ENCODE results near the gene VIL1. TPM values are rescaled to one million over a fixed set of nuclear protein-coding genes. Genes with fewer than 3 reads are reported as not detected.
A peak's percentile ranks its signal among the peaks of the same experiment; 100 is the strongest.

VIL1 gene
- polyA plus RNA-seq, 3 donors: not detected

- H3K36me3 Mint-ChIP-seq: no peaks in the 10 kb centered on the region
- peaks cover 2 to 8% (median 7%) of the 10 kb centered on the region in 3 donors for H3K27me3 Mint-ChIP-seq (ENCODE audit: low read depth in 3 of 3)
- Histone ChIP-seq H3K36me3 (replicated peaks in 1 of 2; ENCODE audit: control insufficient read depth in 1 of 2, insufficient read depth in 2 of 2, low read length in 2 of 2) (no peaks in the 10 kb centered on the region), H3K4me2 (replicated peaks; ENCODE audit: extremely low read depth, low read length, poor library complexity, severe bottlenecking) (no peak overlapping the region), H3K27ac (ENCODE audit: low read depth in 1 of 2, low read length in 2 of 2) (no peak overlapping the region), H3K9ac (ENCODE audit: insufficient read depth, low read length, poor library complexity, severe bottlenecking) (no peak overlapping the region), H3K4me1 (ENCODE audit: control insufficient read depth in 1 of 2, insufficient read depth in 2 of 2, low read length in 2 of 2) (no peaks in the 10 kb centered on the region), H3K4me3 (replicated peaks in 1 of 3; ENCODE audit: low read depth in 2 of 3, low read length in 3 of 3) (no peak overlapping the region), H3K9me3 (replicated peaks in 1 of 2; ENCODE audit: control insufficient read depth in 1 of 2, insufficient read depth in 1 of 2, low read length in 2 of 2) (no peaks in the 10 kb centered on the region), H3K79me2 (ENCODE audit: insufficient read depth, low read length) (no peaks in the 10 kb centered on the region), H3K27me3 (ENCODE audit: control insufficient read depth in 2 of 2, insufficient read depth in 2 of 2, low read length in 2 of 2) (no peaks in the 10 kb centered on the region), H2AFZ (ENCODE audit: insufficient read depth, low read depth, low read length, poor library complexity, severe bottlenecking) (no peak overlapping the region), H4K20me1 (ENCODE audit: insufficient read depth, low read length) (no peaks in the 10 kb centered on the region)
- no peak overlapping the region for H3K27ac Mint-ChIP-seq
- H3K9me3 Mint-ChIP-seq: no peaks in the 10 kb centered on the region
- DNase-seq: no peak
- H3K4me3 Mint-ChIP-seq: no peak overlapping the region
- 96% methylated on average over 2 of the region's 2 CpGs for WGBS (ENCODE audit: insufficient coverage)
- TF ChIP-seq CTCF (IDR thresholded peaks at IDR 0.05): no peak
- intact Hi-C loops (cut with micrococcal nuclease): loop anchor here in 1 of 2 donors (10.0 kb wide), 1 partner anchor 74 kb away; no protein-coding TSS in a partner anchor
- H3K4me1 Mint-ChIP-seq: peaks cover 6% of the 10 kb centered on the region
These were observed 2.1 kb downstream of the VIL1 start for GRCh38 chr2:218421027-218421426.

DNA sequence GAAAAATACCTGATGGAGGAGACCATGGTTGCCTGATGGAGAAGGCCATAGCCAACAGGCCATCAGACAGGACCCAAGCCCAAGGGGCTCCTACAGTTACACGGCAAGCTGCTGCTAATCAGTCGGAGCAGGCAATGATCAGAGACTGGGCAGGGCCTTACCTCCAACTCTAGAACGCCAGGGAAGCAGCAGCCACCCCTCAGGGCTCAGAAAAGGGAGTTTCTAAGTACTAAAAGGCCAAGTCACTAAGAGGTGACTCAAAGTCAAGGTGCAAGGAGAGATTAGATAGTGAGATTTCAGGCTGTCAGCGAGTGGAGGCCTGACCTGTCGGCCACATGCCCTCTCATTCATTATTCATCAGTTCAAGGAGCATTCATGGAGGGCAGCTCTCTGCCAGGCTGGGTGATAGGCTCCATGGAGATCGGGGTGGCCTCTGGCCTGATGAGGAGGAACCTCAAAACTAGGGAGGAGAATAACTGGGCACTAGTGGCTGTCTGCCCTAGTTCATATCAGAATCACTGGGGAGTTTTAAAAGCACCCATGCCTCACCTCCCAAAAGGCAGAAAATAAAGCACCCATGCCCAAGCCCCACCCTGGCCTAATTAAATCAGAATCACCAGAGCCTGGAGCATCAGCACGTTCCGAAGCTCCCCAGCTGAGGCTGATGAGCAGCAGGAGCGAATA lies 3.6 kb downstream of the VIL1 start:
- no peaks in the 10 kb centered on the region for H3K9me3 Mint-ChIP-seq
- no peaks in the 10 kb centered on the region for H4K20me1 ChIP-seq (ENCODE audit: insufficient read depth, low read length)
- WGBS (ENCODE audit: insufficient coverage): 94% methylated on average over 6 of the region's 9 CpGs
- no peak overlapping the region for H3K9ac ChIP-seq (ENCODE audit: insufficient read depth, low read length, poor library complexity, severe bottlenecking)
- no peak overlapping the region for H3K4me2 ChIP-seq (replicated peaks; ENCODE audit: extremely low read depth, low read length, poor library complexity, severe bottlenecking)
- H3K4me1 Mint-ChIP-seq: peaks cover 6% of the 10 kb centered on the region
- no peaks in the 10 kb centered on the region for H3K27me3 ChIP-seq (ENCODE audit: control insufficient read depth in 2 of 2, insufficient read depth in 2 of 2, low read length in 2 of 2)
- H3K36me3 ChIP-seq (replicated peaks in 1 of 2; ENCODE audit: control insufficient read depth in 1 of 2, insufficient read depth in 2 of 2, low read length in 2 of 2): no peaks in the 10 kb centered on the region
- intact Hi-C loops (cut with micrococcal nuclease): loop anchor here in 1 of 2 donors (10.0 kb wide), 1 partner anchor 72 kb away; no protein-coding TSS in a partner anchor
- no peak for DNase-seq
- H3K27me3 Mint-ChIP-seq (ENCODE audit: low read depth in 3 of 3): peaks cover 2 to 9% (median 5%) of the 10 kb centered on the region in 3 donors
- no peak overlapping the region for H3K27ac ChIP-seq (ENCODE audit: low read depth in 1 of 2, low read length in 2 of 2)
- no peak overlapping the region for H3K4me3 ChIP-seq (replicated peaks in 1 of 3; ENCODE audit: low read depth in 2 of 3, low read length in 3 of 3)
- H3K36me3 Mint-ChIP-seq: no peaks in the 10 kb centered on the region
- H3K4me3 Mint-ChIP-seq: no peak overlapping the region
- no peaks in the 10 kb centered on the region for H3K9me3 ChIP-seq (replicated peaks in 1 of 2; ENCODE audit: control insufficient read depth in 1 of 2, insufficient read depth in 1 of 2, low read length in 2 of 2)
- H3K79me2 ChIP-seq (ENCODE audit: insufficient read depth, low read length): no peaks in the 10 kb centered on the region
- no peaks in the 10 kb centered on the region for H3K4me1 ChIP-seq (ENCODE audit: control insufficient read depth in 1 of 2, insufficient read depth in 2 of 2, low read length in 2 of 2)
- H2AFZ ChIP-seq (ENCODE audit: insufficient read depth, low read depth, low read length, poor library complexity, severe bottlenecking): no peak overlapping the region
- peak overlapping the region in 1 of 7 donors; percentile 45 for H3K27ac Mint-ChIP-seq
- TF ChIP-seq CTCF (IDR thresholded peaks at IDR 0.05): no peak
